NCI-H82 treated with DMSO at 0.1 percent for 48 hours (cell line): ENCODE measurements around the gene MFSD6.

Source experiments
- DNase-seq: peaks from one replicate; lab custom pipeline; 2025; ENCODE audit not compliant: unreplicated experiment; lab: John Stamatoyannopoulos, UW

The MFSD6 gene

DNA sequence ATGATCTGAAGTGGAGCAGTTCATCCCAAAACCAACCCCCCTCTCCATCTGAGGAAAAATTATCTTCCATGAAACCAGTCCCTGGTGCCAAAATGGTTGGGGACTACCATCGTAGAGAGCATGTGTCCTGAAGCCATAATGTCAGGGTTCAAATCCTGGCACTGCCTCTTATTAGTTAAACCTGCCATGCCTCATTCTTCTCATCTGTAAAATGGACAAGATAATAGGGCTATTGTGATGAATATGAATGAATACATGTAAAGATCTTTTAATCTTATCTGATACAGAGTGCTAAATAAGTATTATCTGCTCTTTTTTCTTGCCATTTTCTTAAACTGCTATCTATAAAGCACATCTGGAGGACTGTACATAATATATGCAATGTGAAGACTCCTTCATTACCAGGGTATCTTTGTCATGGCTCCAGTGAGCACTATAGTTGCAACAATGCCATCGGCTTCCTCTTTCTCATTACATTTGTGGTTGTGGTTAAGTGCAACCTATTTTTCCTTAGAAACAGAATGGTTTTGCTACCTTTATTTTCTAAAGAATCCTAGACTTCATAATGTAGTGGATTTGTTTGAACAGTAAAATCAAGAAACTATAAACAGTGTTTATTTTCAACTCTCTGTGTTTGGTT lies 27.0 kb downstream of the MFSD6 start:
- no peak for DNase-seq

DNA sequence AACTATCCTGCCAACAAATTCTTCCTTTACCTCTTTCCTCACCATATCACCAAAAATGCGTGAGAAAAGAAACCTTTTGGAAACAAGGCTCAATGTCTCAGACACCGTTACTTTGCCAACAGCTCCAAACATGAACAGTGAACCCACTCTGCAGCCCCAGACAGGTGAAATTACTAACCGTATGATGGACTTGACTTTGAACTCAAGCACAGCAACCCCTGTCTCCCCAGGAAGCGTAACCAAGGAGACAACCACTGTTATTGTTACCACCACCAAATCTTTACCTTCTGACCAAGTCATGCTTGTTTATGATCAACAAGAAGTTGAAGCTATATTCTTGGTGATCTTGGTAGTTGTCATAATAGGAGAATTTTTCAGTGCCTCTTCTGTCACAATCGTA lies 28.4 kb downstream of the MFSD6 start:
- no peak for DNase-seq

DNA sequence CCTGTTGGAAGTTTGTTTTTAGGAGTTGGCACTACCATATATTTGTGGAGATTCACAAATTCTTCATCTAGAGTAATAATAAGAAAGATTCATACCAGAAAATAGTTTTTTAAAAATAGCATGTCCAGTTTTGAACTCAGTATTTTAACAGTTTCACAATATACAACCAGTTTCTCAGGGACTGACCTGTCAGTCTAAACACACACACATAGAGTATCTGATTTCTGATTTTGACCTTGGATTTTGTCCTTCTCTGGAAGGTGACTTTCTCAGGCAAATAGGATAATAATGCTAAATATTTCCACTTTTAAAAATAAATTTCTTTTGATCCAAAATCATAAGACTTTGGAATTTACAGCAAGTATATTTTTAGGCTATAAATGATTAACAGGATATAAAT lies 32.0 kb downstream of the MFSD6 start:
- DNase-seq = no peak

DNA sequence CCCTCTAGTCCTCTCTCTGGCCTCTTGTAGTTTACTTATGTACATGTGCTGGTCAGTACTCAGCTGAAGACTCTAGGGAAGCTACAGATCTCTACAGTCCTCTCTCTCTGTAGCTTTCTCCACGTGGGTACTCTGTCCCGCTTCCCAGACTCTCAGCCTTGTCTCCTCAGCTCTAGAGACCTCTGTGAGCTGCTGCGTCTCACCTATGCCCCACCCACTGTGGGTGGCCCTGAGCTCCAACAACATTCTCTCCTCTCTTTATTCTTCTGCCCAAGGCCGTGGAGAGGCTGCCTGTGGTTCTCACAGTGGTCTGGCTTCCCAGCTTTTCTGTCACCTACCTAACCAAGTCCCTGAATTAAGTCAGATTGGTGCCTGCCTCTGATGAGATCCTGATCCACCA lies 33.4 kb downstream of the MFSD6 start:
- DNase-seq = no peak

DNA sequence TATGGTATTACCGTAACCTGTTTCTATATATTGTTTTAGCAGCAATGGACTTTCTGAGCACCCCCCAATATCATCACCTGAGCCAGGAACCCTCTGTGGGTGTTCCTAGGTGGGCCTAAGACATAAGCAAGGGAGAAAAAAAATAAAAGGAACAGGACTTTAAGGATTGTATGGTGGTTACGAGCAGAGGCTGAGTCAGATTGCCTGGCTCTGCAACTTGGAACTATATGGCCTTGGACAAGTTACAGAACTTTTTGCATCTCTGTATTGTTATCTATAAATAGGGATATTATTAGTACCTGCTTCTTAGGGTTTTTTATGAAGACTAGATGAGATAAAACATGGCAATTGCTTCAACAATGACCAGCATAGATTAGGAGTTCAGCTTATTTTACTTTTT lies 34.9 kb downstream of the MFSD6 start:
- DNase-seq = no peak

DNA sequence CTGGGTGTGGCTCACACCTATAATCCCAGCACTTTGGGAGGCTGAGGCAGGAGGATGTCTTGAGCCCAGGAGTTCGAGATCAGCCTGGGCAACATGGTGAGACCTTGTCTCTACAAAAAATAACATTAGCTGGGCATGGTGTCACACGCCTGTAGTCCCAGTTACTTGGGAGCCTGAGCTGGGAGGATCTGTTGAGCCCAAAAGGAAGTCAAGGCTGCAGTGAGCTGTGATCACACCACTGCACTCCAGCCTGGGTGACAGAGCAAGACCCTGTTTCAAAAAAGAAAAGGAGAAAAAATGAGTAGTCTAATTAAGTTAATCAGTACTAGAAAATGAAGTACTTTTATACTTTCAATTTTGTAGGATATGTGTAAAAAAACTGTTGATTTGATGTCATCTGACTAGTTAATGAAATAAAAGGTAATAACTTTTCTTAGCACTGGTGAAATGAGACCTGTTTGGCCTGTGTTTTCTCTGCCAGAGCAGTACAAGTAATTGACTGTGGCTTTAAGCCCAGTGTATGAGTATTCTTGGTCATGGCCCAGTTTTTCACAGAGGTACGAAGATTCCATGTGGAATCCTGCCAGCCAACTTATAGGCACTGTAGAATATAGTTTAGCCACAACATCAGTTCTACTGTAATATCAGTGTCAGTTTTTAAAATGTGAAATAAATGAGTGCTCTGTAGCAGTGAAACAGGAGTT lies 35.8 kb downstream of the MFSD6 start:
- no peak for DNase-seq

DNA sequence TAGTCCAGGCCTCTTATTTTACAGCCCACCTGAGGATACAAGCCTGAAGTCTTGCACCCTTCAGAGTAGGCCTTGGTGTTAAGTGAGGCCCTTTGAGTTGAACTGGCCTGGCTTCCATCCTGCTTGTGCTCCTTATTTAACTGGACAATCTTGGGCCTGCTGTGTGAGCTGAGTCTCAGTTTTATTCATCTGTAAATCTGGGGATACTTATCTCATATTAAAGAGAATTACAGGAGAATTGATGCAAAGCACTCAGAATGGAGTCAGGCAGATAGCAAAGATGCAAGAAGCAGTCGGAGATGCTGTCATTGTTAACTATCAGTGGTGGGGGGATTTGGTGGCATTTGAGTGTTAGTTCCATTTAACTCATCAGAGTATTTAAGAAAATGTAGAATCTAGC lies 36.8 kb downstream of the MFSD6 start:
- no peak for DNase-seq

DNA sequence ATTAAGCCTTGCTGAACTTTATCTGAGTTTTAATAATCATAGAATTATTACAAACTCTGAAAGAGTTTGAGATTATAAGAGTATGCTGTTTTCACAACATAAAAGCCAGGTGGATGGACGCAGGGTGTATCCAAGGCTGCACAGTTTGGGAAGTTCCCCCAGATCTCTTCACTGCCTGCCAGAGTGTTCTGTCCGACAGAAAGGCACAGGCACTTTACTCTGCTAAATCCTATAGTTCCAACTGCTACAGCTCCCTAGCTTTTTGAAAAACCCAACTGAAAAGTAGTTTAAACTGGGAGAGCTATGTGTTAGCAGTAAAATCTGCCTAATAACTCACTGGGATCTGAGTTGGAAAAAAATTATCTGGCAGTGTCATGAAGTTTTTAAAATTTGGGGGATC lies 38.0 kb downstream of the MFSD6 start:
- DNase-seq = no peak

DNA sequence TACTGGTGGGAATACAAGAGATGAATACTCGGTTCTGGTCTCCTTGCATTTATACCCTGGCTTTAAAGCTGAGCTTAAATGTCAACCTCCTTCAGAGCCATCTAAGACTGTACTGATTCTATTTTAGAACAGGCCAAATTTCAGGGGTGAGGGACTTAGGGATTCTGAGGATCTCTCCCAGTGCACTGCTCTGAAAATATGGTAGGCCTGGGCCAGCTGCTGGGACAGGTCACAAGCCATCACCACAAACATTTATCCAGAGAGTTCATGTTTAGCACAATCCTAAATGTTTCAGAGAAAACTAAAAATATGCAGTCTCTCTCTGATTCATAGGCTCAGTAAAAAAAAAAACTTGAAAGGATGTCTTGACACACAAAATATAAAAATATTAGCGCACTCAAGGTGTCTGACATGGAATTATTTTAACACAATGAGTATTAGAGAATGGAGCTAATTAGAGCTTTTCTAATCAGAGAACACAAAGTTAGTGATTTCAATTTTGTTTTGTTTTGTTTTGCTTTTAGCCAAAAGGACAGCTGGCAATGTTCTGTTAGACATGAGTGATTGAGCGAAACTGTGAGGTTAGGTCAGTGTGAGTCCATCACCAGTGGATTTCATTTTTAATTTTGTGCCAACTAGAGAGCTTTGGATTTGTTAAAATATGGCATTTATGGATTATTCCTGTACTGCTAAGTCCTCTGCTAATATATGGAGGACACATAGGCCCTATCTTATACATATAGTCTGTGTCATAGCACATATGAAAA lies 38.8 kb downstream of the MFSD6 start:
- DNase-seq = no peak

DNA sequence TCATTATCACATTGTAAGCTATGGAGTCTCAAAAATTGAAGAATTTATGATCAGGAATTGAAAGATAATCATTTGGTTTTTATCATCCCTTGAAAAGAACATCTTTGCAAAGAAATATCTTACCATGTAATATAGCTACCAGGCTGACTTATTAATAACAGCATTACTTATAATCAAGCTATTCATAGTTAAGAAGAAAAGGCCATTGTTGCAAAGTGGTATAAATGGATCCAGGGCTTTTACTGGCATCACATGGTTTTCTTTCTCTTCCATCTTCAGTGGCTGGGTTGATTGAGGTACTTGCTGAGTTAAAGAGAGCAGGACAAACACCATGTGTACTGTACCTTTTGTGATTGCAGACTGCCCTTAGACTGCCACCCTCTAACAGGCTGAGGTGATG lies 39.6 kb downstream of the MFSD6 start:
- DNase-seq = no peak

DNA sequence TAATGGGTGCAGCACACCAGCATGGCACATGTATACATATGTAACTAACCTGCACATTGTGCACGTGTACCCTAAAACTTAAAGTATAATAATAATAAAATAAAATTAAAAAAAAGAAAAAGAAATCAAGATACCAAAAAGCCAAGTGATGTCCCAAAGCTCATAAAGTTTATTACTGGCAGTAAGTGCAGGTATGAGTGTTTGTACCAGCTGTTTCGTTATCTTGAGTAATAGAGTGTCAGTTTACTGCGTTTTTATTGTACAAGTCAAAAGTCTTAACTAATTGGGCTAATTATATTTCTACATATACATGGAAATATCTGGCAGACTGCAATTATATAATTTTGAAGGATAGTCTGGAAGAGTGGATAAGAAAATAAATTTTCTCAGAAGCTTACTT lies 41.8 kb downstream of the MFSD6 start:
- DNase-seq = no peak

DNA sequence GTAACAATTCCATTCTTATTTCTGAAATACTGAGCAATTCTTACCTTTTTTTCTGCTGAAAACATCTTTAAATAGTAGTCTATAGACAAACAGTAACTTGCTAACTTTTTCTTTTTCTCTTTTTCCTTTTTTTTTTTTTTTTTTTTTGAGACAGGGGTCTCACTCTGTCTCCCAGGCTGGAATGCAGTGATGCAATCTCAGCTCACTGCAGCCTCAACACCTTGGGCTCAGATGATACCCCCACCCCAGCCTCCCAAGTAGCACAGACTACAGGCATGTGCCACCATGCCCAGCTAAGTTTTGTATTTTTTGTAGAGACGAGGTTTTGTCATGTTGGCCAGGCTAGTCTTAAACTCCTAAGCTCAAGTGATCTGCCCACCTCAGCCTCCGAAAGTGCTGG lies 42.2 kb downstream of the MFSD6 start:
- no peak for DNase-seq

DNA sequence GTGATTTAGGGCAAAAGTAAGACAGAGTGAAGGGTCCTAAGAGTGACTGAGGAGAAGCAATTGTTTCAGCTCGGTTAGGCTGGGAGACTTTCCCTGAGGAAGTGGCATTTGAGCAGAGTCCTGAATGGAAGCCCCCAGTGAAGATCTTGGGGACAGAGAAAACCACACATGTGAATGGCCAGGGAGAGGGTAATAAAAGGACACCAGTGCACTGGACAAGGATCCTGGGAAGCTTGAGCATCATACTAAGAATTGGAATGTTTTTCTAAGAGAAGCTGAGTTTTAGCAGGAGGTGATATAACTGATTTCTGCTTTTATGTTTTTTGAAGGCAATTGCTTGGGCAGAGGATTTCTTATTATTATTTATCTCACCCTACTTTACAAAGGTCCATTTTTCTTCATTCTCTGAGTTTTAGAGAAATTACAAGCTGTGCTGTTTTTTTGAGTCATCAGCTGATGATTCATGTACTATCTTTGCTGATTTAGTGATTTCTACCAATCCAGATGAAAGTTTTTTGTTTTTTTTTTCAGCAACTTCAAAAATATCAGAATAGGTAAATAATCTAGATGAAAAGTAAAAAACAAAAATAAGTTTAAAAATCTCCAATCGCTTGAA lies 43.5 kb downstream of the MFSD6 start:
- DNase-seq = no peak

DNA sequence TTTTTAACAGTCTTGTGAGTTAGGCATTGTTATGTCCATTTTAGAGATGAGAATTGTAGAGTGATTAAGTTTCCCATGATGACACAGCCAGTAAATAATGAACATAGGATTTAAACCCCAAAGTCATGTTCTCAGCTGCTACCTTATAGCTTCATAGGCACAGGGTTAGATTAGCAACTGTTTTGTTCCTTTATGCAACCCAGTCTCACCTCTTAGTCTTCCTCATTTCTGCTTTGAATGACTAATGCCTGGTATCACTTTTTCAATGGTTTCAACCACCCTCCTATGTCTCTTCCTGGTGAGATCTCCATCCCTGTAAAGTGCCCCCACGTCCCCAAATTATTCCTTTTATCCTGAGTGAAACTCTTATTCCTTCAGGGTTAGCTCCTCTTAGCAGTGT lies 44.3 kb downstream of the MFSD6 start:
- DNase-seq = no peak

DNA sequence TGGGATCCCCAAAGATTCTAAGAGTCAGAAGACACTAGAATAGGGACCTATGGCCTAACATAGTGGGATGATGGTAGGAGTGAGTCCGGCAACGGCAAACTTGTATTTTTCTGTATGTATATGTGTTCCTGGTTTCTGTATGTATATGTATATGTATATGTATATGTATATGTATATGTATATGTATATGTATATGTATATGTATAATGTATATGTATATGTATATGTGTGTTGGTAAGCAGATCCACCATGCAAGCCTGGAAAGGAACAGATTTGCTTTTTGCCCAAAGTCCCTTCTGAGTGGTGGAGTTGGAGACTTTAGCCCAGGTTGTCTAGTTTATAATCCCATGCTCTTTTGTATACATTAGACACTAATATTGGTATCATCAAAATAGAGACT lies 46.6 kb downstream of the MFSD6 start:
- no peak for DNase-seq

DNA sequence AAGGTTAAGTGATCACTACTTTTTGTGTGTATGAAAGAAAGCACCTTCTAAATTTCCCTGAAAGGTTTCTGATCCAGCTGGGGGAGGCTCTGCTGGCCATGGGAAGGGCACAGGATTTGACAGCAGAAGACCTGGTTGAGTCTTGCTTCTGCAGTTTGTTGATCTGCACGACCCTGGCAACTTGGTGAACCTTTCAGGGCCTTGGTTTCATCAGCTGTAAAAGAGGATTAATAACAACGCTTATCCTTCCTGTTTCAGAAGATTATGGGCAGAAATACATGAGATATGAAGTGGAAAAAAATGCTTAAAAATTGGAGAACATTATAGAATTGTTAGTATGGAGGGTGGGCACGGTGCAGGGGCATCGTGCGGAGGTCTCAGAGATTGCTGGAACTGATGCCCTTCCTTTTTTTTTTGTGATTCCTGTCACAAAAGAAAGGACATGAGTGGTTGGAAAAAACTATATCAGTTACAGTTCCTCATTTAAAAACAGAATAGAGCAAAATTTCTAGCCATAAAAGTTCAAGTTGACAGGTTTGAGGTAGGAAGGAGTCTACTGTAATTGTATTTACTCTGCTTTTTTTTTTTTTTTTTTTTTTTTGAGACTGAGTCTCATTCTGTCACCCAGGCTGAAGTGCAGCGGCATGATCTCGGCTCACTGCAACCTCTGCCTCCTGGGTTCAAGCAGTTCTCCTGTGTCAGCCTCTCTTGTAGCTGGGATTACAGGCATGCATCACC lies 47.4 kb downstream of the MFSD6 start:
- DNase-seq = no peak

DNA sequence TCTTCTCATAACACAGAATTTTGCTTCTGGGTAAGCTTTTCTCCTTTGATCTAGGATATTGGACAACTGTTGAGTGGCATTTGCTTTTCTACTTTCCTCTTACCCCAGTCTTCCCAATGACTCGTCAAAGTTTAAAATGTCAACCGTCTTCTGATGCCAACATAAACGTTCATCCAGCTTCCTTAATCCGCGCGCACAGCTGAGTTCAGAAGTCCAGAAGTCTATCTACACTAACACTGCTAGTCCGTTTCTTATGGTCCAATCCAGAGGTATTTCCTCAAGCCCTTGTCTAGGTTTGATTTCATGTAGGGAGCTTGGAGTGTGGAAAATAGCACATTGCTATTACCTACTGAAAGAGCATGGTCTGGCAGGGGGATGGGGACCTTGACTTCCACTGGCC lies 48.7 kb downstream of the MFSD6 start:
- no peak for DNase-seq

DNA sequence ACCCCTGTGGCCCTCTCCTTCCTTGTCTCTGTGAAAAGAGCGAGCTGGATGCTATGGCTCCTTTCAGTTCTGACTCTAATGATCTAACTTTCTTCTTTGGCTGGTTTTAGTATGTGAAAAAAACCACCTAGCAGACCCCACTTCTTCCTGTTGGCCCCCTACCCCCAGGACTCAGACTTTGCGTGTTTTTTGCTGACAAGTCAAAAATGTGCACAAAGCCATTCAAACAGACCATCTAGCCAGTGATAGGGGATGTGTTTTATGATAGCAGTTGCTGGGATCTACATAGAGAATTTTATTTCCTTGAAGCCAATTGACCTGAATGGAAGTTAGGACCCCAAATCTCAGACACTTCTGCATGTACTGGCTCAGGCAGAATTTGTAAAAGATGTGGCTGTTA lies 49.1 kb downstream of the MFSD6 start:
- DNase-seq = no peak

DNA sequence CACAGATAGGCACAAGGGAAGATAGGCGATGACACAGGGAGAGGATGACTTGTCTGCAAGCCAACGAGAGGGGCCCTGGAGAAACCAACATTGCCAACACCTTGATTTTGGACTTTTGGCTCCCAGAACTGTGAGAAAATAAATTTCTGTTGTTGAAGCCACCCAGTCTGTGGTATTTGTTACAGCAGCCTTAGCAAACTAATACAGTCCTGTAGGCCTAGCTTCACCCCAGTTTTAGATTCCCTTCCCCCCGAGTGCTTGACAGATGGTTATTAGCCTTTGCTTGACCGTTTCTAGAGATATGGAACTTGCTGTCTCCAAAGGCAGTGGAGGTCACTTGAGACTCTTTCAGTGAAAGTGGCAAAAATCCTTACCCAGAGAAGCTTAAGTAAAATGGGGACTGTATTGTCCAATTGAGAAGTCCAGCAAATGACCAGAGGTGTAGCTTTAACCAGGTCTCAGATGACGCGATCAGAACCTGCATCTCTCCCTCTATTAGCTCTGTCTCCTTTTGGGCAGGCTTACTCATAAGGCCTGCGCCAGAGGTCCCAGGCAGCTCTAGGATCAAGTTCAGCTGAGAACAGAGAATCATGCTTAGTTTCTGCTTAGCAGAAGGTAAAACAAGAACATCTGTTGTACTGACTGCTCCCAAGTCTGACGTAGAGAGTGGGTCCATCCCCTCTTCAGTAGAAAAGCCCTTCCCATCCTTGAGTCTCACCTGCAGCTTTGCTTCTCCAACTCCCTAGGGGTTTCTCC lies 50.4 kb downstream of the MFSD6 start:
- DNase-seq = no peak

DNA sequence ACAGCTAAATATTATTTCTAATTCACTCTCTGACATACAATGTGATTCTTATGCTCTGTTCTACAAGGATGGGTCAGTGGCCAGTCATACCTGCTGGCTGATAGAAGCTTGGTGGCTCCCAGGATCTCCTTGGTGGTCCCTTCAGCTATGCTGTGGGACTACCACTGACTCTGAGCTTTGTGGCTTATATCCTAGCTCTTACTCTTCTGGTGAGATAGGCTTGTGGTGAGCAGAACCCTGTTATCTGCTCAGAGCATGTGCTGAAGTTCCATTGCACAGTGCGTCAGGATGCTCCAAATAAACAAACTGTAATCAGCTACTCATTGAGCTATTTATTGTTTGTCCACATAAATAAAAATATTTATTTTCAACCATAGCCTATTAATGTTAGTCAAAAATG lies 51.7 kb downstream of the MFSD6 start:
- no peak for DNase-seq

DNA sequence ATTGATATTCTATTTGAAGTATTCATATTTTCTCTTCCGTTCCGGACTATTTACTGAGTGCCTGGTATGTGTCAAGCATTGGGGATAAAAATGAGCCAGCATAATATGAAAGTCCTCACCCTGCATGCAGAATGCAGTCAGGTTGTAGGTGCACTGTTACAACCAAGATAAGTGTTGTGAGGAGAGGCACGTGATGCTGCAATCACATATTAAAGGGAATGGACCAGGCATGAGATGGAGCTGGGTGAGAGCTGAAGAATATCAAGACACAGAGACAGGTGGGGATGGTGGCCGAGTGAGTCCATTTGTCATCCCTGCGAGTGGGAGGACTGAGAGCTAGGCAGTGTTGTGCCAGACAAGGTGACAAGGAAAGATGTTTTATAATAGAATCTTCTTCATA lies 52.3 kb downstream of the MFSD6 start:
- no peak for DNase-seq
